GM06990 (cell line): ENCODE data around the gene CTIF.

Experiments
- DNase-seq: peaks from one replicate; pipeline ENCODE4 v3.0.0-alpha.2; 2011; ENCODE audit not compliant: insufficient read length; ENCODE audit errors: extremely low read depth
- H3K27me3 ChIP-seq: replicated peaks from 2 replicates; pipeline ENCODE4 v1.6.0; 2011; ENCODE audit warnings: low read length; ENCODE audit not compliant: control insufficient read depth, insufficient read depth
- H3K36me3 ChIP-seq: 2 replicates; pipeline ENCODE4 v1.5.1; 2011; ENCODE audit warnings: low read length; ENCODE audit not compliant: control insufficient read depth, insufficient read depth
- H3K4me3 ChIP-seq: replicated peaks from 2 replicates; pipeline ENCODE4 v1.5.1; 2011; ENCODE audit warnings: low read depth, mild to moderate bottlenecking, control low read depth, low read length
- CTCF ChIP-seq: IDR thresholded peaks from 2 replicates; pipeline ENCODE4 v1.5.1; 2011; ENCODE audit warnings: low read length, control low read depth, mild to moderate bottlenecking, inconsistent platforms; ENCODE audit not compliant: insufficient read depth, poor library complexity, severe bottlenecking

Gene CTIF

GRCh38 chr18:48839819-48840490 is 301.1 kb downstream of the CTIF start:
- H3K36me3 ChIP-seq = no peaks in the 10 kb centered on the region
- no peak for DNase-seq
- TF ChIP-seq CTCF = no peak

GRCh38 chr18:48840491-48840877 is 301.7 kb downstream of the CTIF start:
- no peaks in the 10 kb centered on the region for H3K36me3 ChIP-seq
- no peak for DNase-seq

More at GRCh38 chr18:48839819-48840490, 301.1 kb downstream of the CTIF start:
- Histone ChIP-seq H3K4me3 (no peak overlapping the region), H3K27me3 (no peaks in the 10 kb centered on the region)

GRCh38 chr18:48841381-48842258 is 302.8 kb downstream of the CTIF start:
- DNase-seq = no peak
- Histone ChIP-seq H3K36me3 (no peaks in the 10 kb centered on the region), H3K27me3 (no peaks in the 10 kb centered on the region), H3K4me3 (no peak overlapping the region)
- TF ChIP-seq CTCF = no peak

More at GRCh38 chr18:48840491-48840877, 301.7 kb downstream of the CTIF start:
- Histone ChIP-seq H3K4me3 (no peak overlapping the region), H3K27me3 (no peaks in the 10 kb centered on the region)
- no peak for TF ChIP-seq CTCF

- H3K27me3 ChIP-seq = no peaks in the 10 kb centered on the region
- TF ChIP-seq CTCF = no peak
- H3K4me3 ChIP-seq = no peak overlapping the region
- H3K36me3 ChIP-seq = no peaks in the 10 kb centered on the region
- DNase-seq = no peak
Measured at GRCh38 chr18:48842259-48843061, 303.6 kb downstream of the CTIF start.

GRCh38 chr18:48843162-48843561 is 304.3 kb downstream of the CTIF start:
- Histone ChIP-seq H3K4me3 (no peak overlapping the region), H3K36me3 (no peaks in the 10 kb centered on the region), H3K27me3 (no peaks in the 10 kb centered on the region)
- no peak for DNase-seq
- TF ChIP-seq CTCF = no peak
